AG04450 (cell line): ENCODE measurements around the gene POLR1G. TPM values are rescaled to one million over a fixed set of nuclear protein-coding genes. Genes with fewer than 3 reads are reported as not detected.

Experiments
- CTCF ChIA-PET: fragments of 300-600, 350-600 bp; formaldehyde crosslinking; extraction: SDS; loops from one replicate; lab custom pipeline; 2022; ENCODE audit warnings: antibody characterized with exemption, inconsistent platforms; lab: Charles Lee
- POLR2A ChIA-PET: fragments of 350-600 bp; formaldehyde crosslinking; extraction: SDS; loops from one replicate; lab custom pipeline; 2021; ENCODE audit warnings: antibody characterized with exemption, inconsistent platforms; lab: Yijun Ruan, JAX
- DNase-seq: peaks from one replicate; pipeline ENCODE4 v3.0.0-alpha.2; 2011; ENCODE audit warnings: low read depth, low spot score
- H3K27ac ChIP-seq: one replicate; pipeline ENCODE4 v1.5.1; 2012; ENCODE audit warnings: low read depth, low read length, control low read depth
- H3K27me3 ChIP-seq: one replicate; pipeline ENCODE4 v1.6.0; 2012; ENCODE audit warnings: low read length; ENCODE audit not compliant: control insufficient read depth, insufficient read depth
- H3K4me3 ChIP-seq: 2 replicates; pipeline ENCODE4 v1.5.1; 2011; ENCODE audit warnings: mild to moderate bottlenecking, low read depth, low read length, control low read depth
- H3K9me3 ChIP-seq: 2 replicates; pipeline ENCODE4 v1.5.1; 2012; ENCODE audit warnings: low read length; ENCODE audit not compliant: control insufficient read depth, insufficient read depth
- CTCF ChIP-seq: IDR thresholded peaks from 2 replicates; pipeline ENCODE4 v1.5.1; 2011; ENCODE audit warnings: low read depth, low read length, control low read depth, inconsistent platforms
- polyA plus RNA-seq: library from polyadenylated mRNA; depleted of rRNA; stranded (reverse); fragments of >200 nt; gene quantifications from 2 replicates; pipeline ENCODE4 v1.2.3, GENCODE V29; 2011

POLR1G gene
- polyA plus RNA-seq, 1 experiment = 3.0 TPM

- Histone ChIP-seq H3K27me3 (no peaks in the 10 kb centered on the region), H3K4me3 (no peak overlapping the region), H3K9me3 (no peaks in the 10 kb centered on the region), H3K27ac (no peak overlapping the region)
- CTCF ChIA-PET = no interaction called here
- no peak for DNase-seq
- no peak for TF ChIP-seq CTCF
- POLR2A ChIA-PET = no interaction called here
These were observed 44.8 kb upstream of the POLR1G start for GRCh38 chr19:45361608-45362007.

DNA sequence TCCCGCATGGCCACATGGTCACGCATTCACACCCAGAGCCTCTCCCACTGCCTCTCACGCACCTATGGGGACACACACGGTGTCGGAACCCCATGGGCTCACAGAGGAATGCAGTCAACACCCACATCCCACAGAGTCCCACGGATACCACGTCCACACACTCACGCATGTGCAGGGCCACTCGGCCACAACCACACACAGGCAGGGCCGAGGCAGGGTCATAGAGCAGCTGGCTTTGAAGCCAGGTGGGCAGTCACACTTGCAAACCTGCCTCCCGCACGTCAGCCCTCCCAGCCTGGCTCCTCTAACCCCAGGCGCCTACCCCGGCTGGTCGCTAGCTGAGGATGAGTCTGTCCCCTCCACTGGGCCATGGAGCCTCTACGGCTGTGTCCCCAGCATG is 44.2 kb upstream of the POLR1G start:
- H3K27ac ChIP-seq = no peak overlapping the region
- ChIA-PET CTCF (no interaction called here), POLR2A (no interaction called here)
- H3K4me3 ChIP-seq = no peak overlapping the region
- no peaks in the 10 kb centered on the region for H3K9me3 ChIP-seq
- H3K27me3 ChIP-seq = no peaks in the 10 kb centered on the region
- TF ChIP-seq CTCF = no peak
- no peak for DNase-seq

- Histone ChIP-seq H3K27me3 (no peaks in the 10 kb centered on the region), H3K9me3 (no peaks in the 10 kb centered on the region), H3K27ac (no peak overlapping the region), H3K4me3 (no peak overlapping the region)
- TF ChIP-seq CTCF = no peak
- ChIA-PET POLR2A (no interaction called here), CTCF (no interaction called here)
- DNase-seq = no peak
These were observed 42.5 kb upstream of the POLR1G start for GRCh38 chr19:45363861-45364459.

DNA sequence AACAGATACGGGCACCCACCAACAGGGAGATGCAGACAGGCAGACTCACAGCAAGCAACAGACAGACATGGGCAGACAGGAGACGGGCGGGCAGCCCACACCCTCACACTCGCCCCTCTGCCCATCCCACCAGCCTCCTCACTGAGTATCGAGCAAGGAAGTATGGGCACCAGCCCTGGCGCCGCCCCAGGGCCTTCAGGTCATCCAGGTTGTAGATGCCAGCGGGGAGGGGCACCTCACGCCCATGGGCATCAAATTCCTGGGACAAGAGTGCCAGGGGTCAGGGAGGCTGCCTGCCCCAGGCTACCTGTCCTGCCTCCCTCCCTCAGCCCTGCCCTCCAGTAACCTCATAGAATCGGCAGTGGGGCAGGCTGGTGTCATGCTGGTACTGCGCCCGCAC is 41.7 kb upstream of the POLR1G start:
- no peak for DNase-seq
- no peak overlapping the region for H3K27ac ChIP-seq
- ChIA-PET POLR2A (no interaction called here), CTCF (no interaction called here)
- no peak for TF ChIP-seq CTCF
- no peaks in the 10 kb centered on the region; the same call in 1 of the 2 replicates for H3K9me3 ChIP-seq
- H3K27me3 ChIP-seq = no peaks in the 10 kb centered on the region
- no peak overlapping the region for H3K4me3 ChIP-seq

GRCh38 chr19:45368127-45368526 is 38.3 kb upstream of the POLR1G start:
- H3K4me3 ChIP-seq = no peak overlapping the region
- H3K27ac ChIP-seq = no peak overlapping the region
- TF ChIP-seq CTCF = no peak
- CTCF ChIA-PET = no interaction called here
- no peaks in the 10 kb centered on the region for H3K27me3 ChIP-seq
- H3K9me3 ChIP-seq = no peaks in the 10 kb centered on the region; the same call in 1 of the 2 replicates
- POLR2A ChIA-PET = no interaction called here
- no peak for DNase-seq
